ENCODE data around the gene KCNJ12.
"Not testable (repeated sequence)": the region's sequence is repeated elsewhere in the genome, so short reads cannot be mapped to it uniquely, and the experiment has no call there.

GRCh38 chr17:21347660-21348059 lies 28.5 kb upstream of the KCNJ12 start:
- not testable (repeated sequence) for TF ChIP-seq CTCF, POLR2A (IDR thresholded peaks at IDR 0.05)
